ENCODE results near the gene PRUNE2. TPM values are rescaled to one million over a fixed set of nuclear protein-coding genes. Genes with fewer than 3 reads are reported as not detected.

PRUNE2 gene
- total RNA-seq, 4 donors from 2014 or later: 67.6 to 105 (median 95.6) TPM

DNA sequence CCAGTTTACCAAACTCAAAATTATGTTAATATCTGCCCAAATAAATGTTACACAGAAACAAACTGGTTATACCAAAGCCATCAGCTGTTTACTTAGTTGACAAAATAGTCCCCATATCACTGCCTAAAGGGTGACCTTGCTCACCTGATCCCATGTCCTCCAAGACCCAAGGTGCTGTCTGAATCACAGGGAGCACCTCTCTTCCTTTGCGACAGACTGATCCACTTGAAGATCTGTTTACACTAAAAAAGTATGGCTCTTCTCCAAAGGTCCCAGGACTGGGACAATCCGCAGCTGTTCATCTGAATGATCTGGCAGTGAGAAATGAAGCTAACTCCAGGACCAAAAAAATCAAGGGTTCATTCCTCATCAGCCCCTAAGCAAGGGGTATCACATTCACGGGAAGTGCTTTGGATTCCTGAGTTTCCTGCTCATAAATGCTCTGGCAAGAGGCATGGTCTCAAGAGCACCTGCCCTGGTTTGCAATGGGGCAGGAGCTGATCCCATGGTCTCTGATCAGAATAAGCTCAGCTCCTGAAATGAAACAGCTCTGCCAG is 5.0 kb downstream of the PRUNE2 start:
- no peak for TF ChIP-seq EP300 (IDR thresholded peaks at IDR 0.05; ENCODE audit: low read depth)
- TF ChIP-seq POLR2A (IDR thresholded peaks at IDR 0.05): no peak
- no peak for TF ChIP-seq POLR2AphosphoS5 (IDR thresholded peaks at IDR 0.05)
- TF ChIP-seq, protein P1, sequence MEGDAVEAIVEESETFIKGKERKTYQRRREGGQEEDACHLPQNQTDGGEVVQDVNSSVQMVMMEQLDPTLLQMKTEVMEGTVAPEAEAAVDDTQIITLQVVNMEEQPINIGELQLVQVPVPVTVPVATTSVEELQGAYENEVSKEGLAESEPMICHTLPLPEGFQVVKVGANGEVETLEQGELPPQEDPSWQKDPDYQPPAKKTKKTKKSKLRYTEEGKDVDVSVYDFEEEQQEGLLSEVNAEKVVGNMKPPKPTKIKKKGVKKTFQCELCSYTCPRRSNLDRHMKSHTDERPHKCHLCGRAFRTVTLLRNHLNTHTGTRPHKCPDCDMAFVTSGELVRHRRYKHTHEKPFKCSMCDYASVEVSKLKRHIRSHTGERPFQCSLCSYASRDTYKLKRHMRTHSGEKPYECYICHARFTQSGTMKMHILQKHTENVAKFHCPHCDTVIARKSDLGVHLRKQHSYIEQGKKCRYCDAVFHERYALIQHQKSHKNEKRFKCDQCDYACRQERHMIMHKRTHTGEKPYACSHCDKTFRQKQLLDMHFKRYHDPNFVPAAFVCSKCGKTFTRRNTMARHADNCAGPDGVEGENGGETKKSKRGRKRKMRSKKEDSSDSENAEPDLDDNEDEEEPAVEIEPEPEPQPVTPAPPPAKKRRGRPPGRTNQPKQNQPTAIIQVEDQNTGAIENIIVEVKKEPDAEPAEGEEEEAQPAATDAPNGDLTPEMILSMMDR (IDR thresholded peaks at IDR 0.05): no peak
- in situ Hi-C loops (cut with MboI; ENCODE audit: low pct_ligation_motif_present in 1 of 4, low pct_unique_long_range_greater_than_20kb in 1 of 4, low sequenced_read_pairs in 3 of 4): no loop called here
- DNase-seq: no peak
- H3K4me1 ChIP-seq: peaks cover 15 to 41% (median 37%) of the 10 kb centered on the region in 4 donors
- H3K36me3 ChIP-seq: no peaks in the 10 kb centered on the region
- peak overlapping the region in 3 of 4 donors; percentile 82 to 91 (median 86) for H3K27ac ChIP-seq
- no peak overlapping the region for H3K4me3 ChIP-seq
- H3K9me3 ChIP-seq: no peaks in the 10 kb centered on the region
- 69 to 100% methylated on average over 1 to 3 of the region's 3 CpGs for WGBS, 2 donors (ENCODE audit: low coverage in 1 of 2)
- peaks cover 18% of the 10 kb centered on the region for H3K27me3 ChIP-seq
- intact Hi-C loops (cut with DNase I; ENCODE audit: low total_unique reads): loop anchor here (5.0 kb wide), 1 partner anchor 84 kb away; no protein-coding TSS in a partner anchor

DNA sequence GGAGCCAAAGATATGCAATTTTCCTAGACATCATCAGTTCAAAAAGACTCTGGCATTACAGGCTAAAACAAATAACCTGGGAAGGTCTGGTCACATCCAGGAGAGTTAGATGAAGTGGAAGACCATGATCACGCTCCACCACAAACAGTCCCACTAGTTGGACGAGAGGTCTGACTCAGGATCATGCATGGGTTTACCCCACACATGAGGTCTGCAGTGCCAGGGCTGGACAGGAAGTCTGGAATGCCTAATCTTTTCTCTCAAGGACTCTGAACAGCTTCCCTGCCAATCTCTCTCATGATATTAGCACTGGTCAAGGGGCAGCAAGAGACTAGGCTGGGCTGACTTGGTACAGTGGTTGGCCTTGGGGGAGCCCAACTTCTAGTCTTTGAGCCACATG is 7.1 kb downstream of the PRUNE2 start:
- Histone ChIP-seq H3K4me1 (peaks cover 19 to 27% (median 23%) of the 10 kb centered on the region in 4 donors), H3K9me3 (no peaks in the 10 kb centered on the region), H3K27ac (peak overlapping the region; percentile 57 to 91 (median 84)), H3K4me3 (no peak overlapping the region), H3K27me3 (peaks cover 10% of the 10 kb centered on the region), H3K36me3 (no peaks in the 10 kb centered on the region)
- TF ChIP-seq POLR2AphosphoS5 (IDR thresholded peaks at IDR 0.05): peak in 1 of 3 donors; percentile 10
- TF ChIP-seq, protein P1 (IDR thresholded peaks at IDR 0.05): no peak
- intact Hi-C loops (cut with DNase I; ENCODE audit: low total_unique reads) (no loop called here), in situ Hi-C loops (cut with MboI; ENCODE audit: low pct_ligation_motif_present in 1 of 4, low pct_unique_long_range_greater_than_20kb in 1 of 4, low sequenced_read_pairs in 3 of 4) (no loop called here)
- WGBS, 2 donors (ENCODE audit: low coverage in 1 of 2): 0 to 64% methylated on average over 1 to 2 of the region's 2 CpGs
- no peak for DNase-seq

DNA sequence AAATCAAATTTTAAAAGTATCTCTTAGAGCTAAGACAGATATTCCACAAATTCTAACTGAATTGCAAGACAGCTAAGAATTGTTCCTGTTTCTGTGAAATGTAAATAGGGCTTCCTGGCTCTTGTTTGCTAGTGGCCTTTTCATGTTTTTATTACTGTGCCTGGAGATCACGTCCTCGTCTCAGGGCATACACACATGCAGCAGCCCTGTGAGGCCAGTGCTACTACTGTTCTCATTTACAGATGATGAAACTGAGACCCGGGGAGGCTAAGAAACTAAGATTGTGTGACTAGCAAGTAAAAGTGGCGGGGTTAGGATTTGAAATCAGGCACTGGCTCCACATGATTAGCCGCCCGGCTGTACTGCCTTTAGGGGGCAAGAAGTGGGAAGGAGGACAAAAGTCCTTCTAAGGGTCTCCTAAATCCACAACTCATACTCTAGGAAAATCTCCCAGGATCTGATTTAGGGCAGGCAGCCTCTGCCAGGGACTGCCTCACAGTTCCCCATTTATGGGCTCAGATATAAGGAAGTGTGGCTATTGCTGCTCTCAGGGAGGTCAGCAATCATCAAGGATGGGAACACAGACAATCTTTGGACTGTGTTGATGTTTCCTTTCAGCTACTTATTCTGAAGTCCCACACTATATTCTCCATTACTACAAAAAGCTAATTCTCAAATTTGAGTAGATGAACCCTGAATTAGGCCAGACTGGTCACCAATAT is 7.9 kb downstream of the PRUNE2 start:
- in situ Hi-C loops (cut with MboI; ENCODE audit: low pct_ligation_motif_present in 1 of 4, low pct_unique_long_range_greater_than_20kb in 1 of 4, low sequenced_read_pairs in 3 of 4) (no loop called here), intact Hi-C loops (cut with DNase I; ENCODE audit: low total_unique reads) (no loop called here)
- TF ChIP-seq EP300 (IDR thresholded peaks at IDR 0.05; ENCODE audit: low read depth) (no peak), POLR2A (IDR thresholded peaks at IDR 0.05) (no peak), POLR2AphosphoS5 (IDR thresholded peaks at IDR 0.05) (no peak)
- TF ChIP-seq, protein P1 (IDR thresholded peaks at IDR 0.05): no peak
- H3K27ac ChIP-seq: peak overlapping the region; percentile 57 to 91 (median 84)
- DNase-seq: no peak
- no peaks in the 10 kb centered on the region for H3K36me3 ChIP-seq
- H3K27me3 ChIP-seq: peaks cover 5% of the 10 kb centered on the region
- H3K4me1 ChIP-seq: peaks cover 19 to 27% (median 23%) of the 10 kb centered on the region in 4 donors
- H3K9me3 ChIP-seq: no peaks in the 10 kb centered on the region
- H3K4me3 ChIP-seq: no peak overlapping the region
- 43 to 47% methylated on average over 2 to 6 of the region's 6 CpGs for WGBS, 2 donors (ENCODE audit: low coverage in 1 of 2)

DNA sequence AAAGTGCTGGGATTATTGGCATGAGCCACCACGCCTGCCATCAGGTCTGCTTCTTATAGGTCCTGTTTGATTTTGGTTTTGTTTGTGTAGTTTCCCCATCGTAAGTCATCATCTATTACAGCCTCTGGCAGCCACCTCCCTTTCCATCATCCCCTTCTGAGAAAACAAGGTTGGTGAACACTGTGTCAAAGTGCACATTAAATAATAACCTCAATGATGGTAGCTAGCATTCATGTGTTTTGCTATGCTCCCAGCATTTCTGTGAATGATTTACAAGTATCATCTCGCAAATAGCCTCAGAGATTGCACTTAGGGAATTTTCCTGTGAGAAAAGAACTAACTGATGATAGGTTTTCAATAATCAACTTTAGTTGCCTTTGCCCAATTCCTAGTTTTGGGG is 9.9 kb downstream of the PRUNE2 start:
- TF ChIP-seq, protein P1 (IDR thresholded peaks at IDR 0.05): no peak
- TF ChIP-seq POLR2A (IDR thresholded peaks at IDR 0.05) (no peak), POLR2AphosphoS5 (IDR thresholded peaks at IDR 0.05) (no peak), EP300 (IDR thresholded peaks at IDR 0.05; ENCODE audit: low read depth) (no peak)
- 56 to 80% methylated on average over 1 to 3 of the region's 3 CpGs for WGBS, 2 donors (ENCODE audit: low coverage in 1 of 2)
- H3K4me1 ChIP-seq: peaks cover 15 to 22% (median 18%) of the 10 kb centered on the region in 4 donors
- in situ Hi-C loops (cut with MboI; ENCODE audit: low pct_ligation_motif_present in 1 of 4, low pct_unique_long_range_greater_than_20kb in 1 of 4, low sequenced_read_pairs in 3 of 4): no loop called here
- H3K9me3 ChIP-seq: no peaks in the 10 kb centered on the region
- H3K4me3 ChIP-seq: no peak overlapping the region
- intact Hi-C loops (cut with DNase I; ENCODE audit: low total_unique reads): no loop called here
- DNase-seq: no peak
- H3K27me3 ChIP-seq: no peaks in the 10 kb centered on the region
- peak overlapping the region; percentile 56 to 91 (median 81) for H3K27ac ChIP-seq
- H3K36me3 ChIP-seq: no peaks in the 10 kb centered on the region

Measured in transverse colon (tissue), 4 donors.